ENCODE data around the gene PDXK. TPM values are rescaled to one million over a fixed set of nuclear protein-coding genes. Genes with fewer than 3 reads are reported as not detected.

Gene PDXK
- polyA plus RNA-seq, 1 donor (not counting 4 experiments of a cell fraction or from before 2014, with no cell fraction given): 144 TPM

DNA sequence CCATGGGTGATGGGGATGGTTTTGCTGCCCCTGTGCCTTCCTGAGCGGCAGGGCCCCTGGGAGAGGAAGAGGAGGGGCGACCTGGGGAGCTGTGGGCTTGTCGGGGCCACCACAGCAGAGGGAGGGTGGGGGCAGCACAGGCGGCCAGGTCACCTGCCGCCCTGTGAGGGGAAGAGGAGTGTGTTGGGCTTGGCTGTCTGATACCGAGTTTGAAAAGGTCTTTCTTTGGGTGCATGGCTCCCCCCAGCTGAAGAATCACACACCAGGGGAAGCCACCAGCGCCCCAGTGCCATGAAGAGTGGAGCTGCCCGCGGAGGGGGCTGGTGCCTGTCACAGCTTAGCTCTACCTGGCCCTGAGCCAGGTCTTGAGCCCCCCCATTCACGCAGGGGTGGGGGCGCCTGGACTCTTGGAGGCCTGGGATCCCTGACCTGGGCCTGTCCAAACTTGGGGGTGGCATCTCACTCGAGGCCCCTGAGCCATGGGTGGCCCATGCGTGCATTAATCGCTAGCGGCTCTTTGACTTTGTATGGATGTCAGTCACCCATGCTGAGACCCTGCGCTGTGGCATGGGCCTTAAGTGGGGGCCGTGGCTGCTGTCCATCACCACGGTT lies 30.8 kb downstream of the PDXK start:
- Histone ChIP-seq H3K27ac (ENCODE audit: control insufficient read depth, insufficient read depth, low read length) (no peak overlapping the region), H3K9ac (ENCODE audit: control insufficient read depth, extremely low read depth, insufficient read depth, low read length) (no peak overlapping the region), H4K20me1 (ENCODE audit: control insufficient read depth, extremely low read depth, insufficient read depth, low read length) (no peaks in the 10 kb centered on the region), H3K4me1 (ENCODE audit: control insufficient read depth, extremely low read depth, insufficient read depth, low read length) (no peaks in the 10 kb centered on the region), H3K4me3 (ENCODE audit: control insufficient read depth in 2 of 3, extremely low read depth in 1 of 3, insufficient read depth in 2 of 3, low read depth in 1 of 3, low read length in 3 of 3) (no peak overlapping the region), H3K9me1 (ENCODE audit: control insufficient read depth, extremely low read depth, insufficient read depth, low read length) (no peaks in the 10 kb centered on the region), H2AFZ (ENCODE audit: control insufficient read depth, low read length) (no peak overlapping the region), H3K27me3 (ENCODE audit: control insufficient read depth, extremely low read depth, insufficient read depth, low read length) (no peaks in the 10 kb centered on the region), H3K9me3 (ENCODE audit: control insufficient read depth, low read depth, low read length) (no peaks in the 10 kb centered on the region), H3K36me3 (ENCODE audit: control insufficient read depth in 2 of 2, extremely low read depth in 1 of 2, insufficient read depth in 2 of 2, low read length in 2 of 2) (peaks cover 49 to 54% of the 10 kb centered on the region in 2 experiments), H3K79me2 (ENCODE audit: control insufficient read depth, insufficient read depth, low read length) (no peaks in the 10 kb centered on the region), H3K4me2 (ENCODE audit: control insufficient read depth, extremely low read depth, insufficient read depth, low read depth, low read length) (no peak overlapping the region)
- dilution Hi-C loops (cut with MboI; ENCODE audit: extremely low pct_ligation_motif_present, low sequenced_read_pairs): no loop called here
- FAIRE-seq: no peak
- TF ChIP-seq, protein P1, sequence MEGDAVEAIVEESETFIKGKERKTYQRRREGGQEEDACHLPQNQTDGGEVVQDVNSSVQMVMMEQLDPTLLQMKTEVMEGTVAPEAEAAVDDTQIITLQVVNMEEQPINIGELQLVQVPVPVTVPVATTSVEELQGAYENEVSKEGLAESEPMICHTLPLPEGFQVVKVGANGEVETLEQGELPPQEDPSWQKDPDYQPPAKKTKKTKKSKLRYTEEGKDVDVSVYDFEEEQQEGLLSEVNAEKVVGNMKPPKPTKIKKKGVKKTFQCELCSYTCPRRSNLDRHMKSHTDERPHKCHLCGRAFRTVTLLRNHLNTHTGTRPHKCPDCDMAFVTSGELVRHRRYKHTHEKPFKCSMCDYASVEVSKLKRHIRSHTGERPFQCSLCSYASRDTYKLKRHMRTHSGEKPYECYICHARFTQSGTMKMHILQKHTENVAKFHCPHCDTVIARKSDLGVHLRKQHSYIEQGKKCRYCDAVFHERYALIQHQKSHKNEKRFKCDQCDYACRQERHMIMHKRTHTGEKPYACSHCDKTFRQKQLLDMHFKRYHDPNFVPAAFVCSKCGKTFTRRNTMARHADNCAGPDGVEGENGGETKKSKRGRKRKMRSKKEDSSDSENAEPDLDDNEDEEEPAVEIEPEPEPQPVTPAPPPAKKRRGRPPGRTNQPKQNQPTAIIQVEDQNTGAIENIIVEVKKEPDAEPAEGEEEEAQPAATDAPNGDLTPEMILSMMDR (optimal IDR thresholded peaks at IDR 0.05 in 1 of 3, IDR thresholded peaks at IDR 0.05 in 1 of 3, conservative IDR thresholded peaks at IDR 0.05 in 1 of 3; ENCODE audit: extremely low read depth in 1 of 3, insufficient read depth in 2 of 3, low read length in 3 of 3): no peak
- TF ChIP-seq EZH2 (IDR thresholded peaks at IDR 0.05; ENCODE audit: low read length): no peak
- DNase-seq (ENCODE audit: low read depth, low spot score): no peak

DNA sequence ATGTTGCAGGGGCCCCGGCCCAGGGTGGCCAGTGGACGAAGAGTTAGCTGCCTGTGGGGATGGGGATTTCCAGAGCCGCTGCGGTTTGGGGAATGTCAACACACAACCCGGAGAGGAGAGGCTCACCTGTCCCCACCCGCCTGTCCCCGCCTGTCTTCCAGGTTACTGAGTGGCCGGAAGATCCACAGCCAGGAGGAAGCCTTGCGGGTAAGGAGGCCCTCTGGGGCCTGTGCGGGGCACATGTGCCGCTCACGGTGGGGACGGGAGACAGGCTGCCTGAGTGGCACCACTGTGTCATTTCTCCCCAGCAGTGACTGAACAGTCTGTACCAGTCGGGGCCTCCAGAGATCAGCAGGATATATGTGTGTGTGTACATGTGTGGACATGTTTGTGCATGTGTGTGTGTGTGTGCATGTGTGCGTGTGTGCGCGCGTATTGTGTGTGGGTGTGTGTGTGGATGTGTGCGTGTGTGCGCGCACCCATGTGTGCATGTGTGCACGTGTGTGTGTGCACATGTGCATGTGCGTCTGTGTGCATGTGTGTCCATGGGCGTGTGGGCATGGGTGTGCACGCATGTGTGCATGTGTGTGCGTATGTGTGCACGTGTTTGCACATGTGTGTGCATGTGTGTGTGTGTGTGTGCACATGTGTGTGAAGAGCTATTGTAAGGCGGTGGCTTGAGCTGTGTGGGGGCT lies 31.6 kb downstream of the PDXK start:
- no peak for FAIRE-seq
- dilution Hi-C loops (cut with MboI; ENCODE audit: extremely low pct_ligation_motif_present, low sequenced_read_pairs): no loop called here
- H3K36me3 ChIP-seq (ENCODE audit: control insufficient read depth in 2 of 2, extremely low read depth in 1 of 2, insufficient read depth in 2 of 2, low read length in 2 of 2): peaks cover 48 to 60% of the 10 kb centered on the region in 2 experiments

More for the DNA sequence above, 31.6 kb downstream of the PDXK start:
- Histone ChIP-seq H3K79me2 (ENCODE audit: control insufficient read depth, insufficient read depth, low read length) (no peaks in the 10 kb centered on the region), H3K4me1 (ENCODE audit: control insufficient read depth, extremely low read depth, insufficient read depth, low read length) (no peaks in the 10 kb centered on the region), H3K4me3 (ENCODE audit: control insufficient read depth in 2 of 3, extremely low read depth in 1 of 3, insufficient read depth in 2 of 3, low read depth in 1 of 3, low read length in 3 of 3) (no peak overlapping the region), H3K27me3 (ENCODE audit: control insufficient read depth, extremely low read depth, insufficient read depth, low read length) (no peaks in the 10 kb centered on the region), H3K9me3 (ENCODE audit: control insufficient read depth, low read depth, low read length) (no peaks in the 10 kb centered on the region), H3K9ac (ENCODE audit: control insufficient read depth, extremely low read depth, insufficient read depth, low read length) (no peak overlapping the region), H3K27ac (ENCODE audit: control insufficient read depth, insufficient read depth, low read length) (no peak overlapping the region), H3K4me2 (ENCODE audit: control insufficient read depth, extremely low read depth, insufficient read depth, low read depth, low read length) (no peak overlapping the region), H3K9me1 (ENCODE audit: control insufficient read depth, extremely low read depth, insufficient read depth, low read length) (no peaks in the 10 kb centered on the region), H2AFZ (ENCODE audit: control insufficient read depth, low read length) (no peak overlapping the region), H4K20me1 (ENCODE audit: control insufficient read depth, extremely low read depth, insufficient read depth, low read length) (no peaks in the 10 kb centered on the region)
- no peak for DNase-seq (ENCODE audit: low read depth, low spot score)
- TF ChIP-seq EZH2 (IDR thresholded peaks at IDR 0.05; ENCODE audit: low read length): no peak
- TF ChIP-seq, protein P1 (optimal IDR thresholded peaks at IDR 0.05 in 1 of 3, IDR thresholded peaks at IDR 0.05 in 1 of 3, conservative IDR thresholded peaks at IDR 0.05 in 1 of 3; ENCODE audit: extremely low read depth in 1 of 3, insufficient read depth in 2 of 3, low read length in 3 of 3): no peak
